HCT116 (cell line): ENCODE data around the gene PIGH. TPM values are rescaled to one million over a fixed set of nuclear protein-coding genes. Genes with fewer than 3 reads are reported as not detected.
"Not testable (repeated sequence)": the region's sequence is repeated elsewhere in the genome, so short reads cannot be mapped to it uniquely, and the experiment has no call there.

Experiments used
- ATAC-seq: fragments of 200-7000 bp; cut with Tn5 transposase; 2 replicates; pipeline ENCODE4 v1.9.1; 2020; ENCODE audit warnings: mild to moderate bottlenecking, moderate library complexity
- BruUV-seq: library from RNA; stranded (reverse); fragments of 400-500 nt; replicated peaks from 2 replicates; lab custom pipeline; 2021; lab: Mats Ljungman, UMichigan
- CTCF ChIA-PET: fragments of 300-600 bp; sonication (Branson Sonifier 250); formaldehyde crosslinking; loops from one replicate; lab custom pipeline; 2021; ENCODE audit warnings: antibody characterized with exemption; lab: Charles Lee
- POLR2A ChIA-PET: fragments of 300-600, 350-600 bp; sonication (Branson Sonifier 250); formaldehyde crosslinking; loops from one replicate; lab custom pipeline; 2021; ENCODE audit warnings: antibody characterized with exemption; lab: Charles Lee
- RAD21 ChIA-PET, 2 experiments: fragments of 300-600 bp; sonication (Branson Sonifier 250); formaldehyde crosslinking; loops; one replicate each; lab custom pipeline; 2023; ENCODE audit warnings: low total read pairs in 2 of 2; ENCODE audit not compliant: uncharacterized antibody in 2 of 2, unreplicated experiment in 2 of 2, low non-redundant PET in 1 of 2; lab: Charles Lee
- DNase-seq: peaks from one replicate; pipeline ENCODE4 v3.0.0-alpha.2; 2010; ENCODE audit warnings: low read depth, low spot score
- H2AFZ ChIP-seq: fragments of 200-600 bp; shearing (Covaris generic), sonication (generic); 2 replicates; pipeline ENCODE4 v1.6.1; 2017; ENCODE audit warnings: low read depth, mixed run types, mixed read lengths, antibody characterized with exemption, low read length; ENCODE audit not compliant: poor library complexity, severe bottlenecking
- H3K27ac ChIP-seq: 2 replicates; pipeline ENCODE4 v1.5.1; 2012; ENCODE audit warnings: low read depth, low read length
- H3K27me3 ChIP-seq: fragments of 200-600 bp; sonication (generic); 2 replicates; pipeline ENCODE4 v1.6.1; 2016; ENCODE audit warnings: mixed run types, low read length, mixed read lengths; ENCODE audit not compliant: insufficient read depth
- H3K36me3 ChIP-seq, 2 experiments: fragments of 200-500 bp in 1 of 2; fragments of 200-600 bp in 1 of 2; sonication (Bioruptor generic) in 1 of 2; sonication (generic) in 1 of 2; 2 replicates each; pipeline versions ENCODE4 v1.5.1 to v1.6.1; 2014 to 2016; ENCODE audit warnings: low read length in 2 of 2, inconsistent platforms in 1 of 2, mixed read lengths in 1 of 2, mixed run types in 1 of 2; ENCODE audit not compliant: insufficient read depth in 2 of 2, control insufficient read depth in 1 of 2
- H3K4me1 ChIP-seq, 2 experiments: fragments of 200-600 bp in 1 of 2; sonication (generic) in 1 of 2; 2 replicates each; pipeline versions ENCODE4 v1.5.1 to v1.6.1; 2012 to 2017; ENCODE audit warnings: low read length in 2 of 2, inconsistent platforms in 1 of 2, mild to moderate bottlenecking in 1 of 2, mixed read lengths in 1 of 2, mixed run types in 1 of 2, moderate library complexity in 1 of 2; ENCODE audit not compliant: insufficient read depth in 2 of 2, control insufficient read depth in 1 of 2
- H3K4me2 ChIP-seq: fragments of 200-600 bp; sonication (generic); 2 replicates; pipeline ENCODE4 v1.6.1; 2017; ENCODE audit warnings: mixed run types, low read length, mixed read lengths
- H3K4me3 ChIP-seq, 2 experiments: fragments of 200-600 bp in 1 of 2; sonication (generic) in 1 of 2; replicated peaks in 1 of 2; 2 replicates each; pipeline ENCODE4 v1.5.1; 2011 to 2016; ENCODE audit warnings: low read length in 2 of 2, control low read depth in 1 of 2, low read depth in 1 of 2, mild to moderate bottlenecking in 1 of 2, mixed read lengths in 1 of 2, mixed run types in 1 of 2
- H3K79me2 ChIP-seq: fragments of 200-600 bp; sonication (generic); 2 replicates; pipeline ENCODE4 v1.6.1; 2017; ENCODE audit warnings: mild to moderate bottlenecking, mixed run types, low read length, moderate library complexity, mixed read lengths; ENCODE audit not compliant: insufficient read depth
- H3K9ac ChIP-seq: fragments of 200-600 bp; sonication (generic); 2 replicates; pipeline ENCODE4 v1.6.1; 2016; ENCODE audit warnings: low read length, mixed read lengths
- H3K9me2 ChIP-seq: fragments of 200-600 bp; sonication (generic), shearing (Covaris generic); 2 replicates; pipeline ENCODE4 v1.6.1; 2017; ENCODE audit warnings: mixed run types, mild to moderate bottlenecking, moderate library complexity; ENCODE audit not compliant: insufficient read depth
- H3K9me3 ChIP-seq, 2 experiments: fragments of 200-500 bp in 1 of 2; fragments of 200-600 bp in 1 of 2; sonication (Bioruptor generic) in 1 of 2; sonication (generic) in 1 of 2; 2 replicates each; pipeline ENCODE4 v1.6.1; 2014 to 2017; ENCODE audit warnings: low read length in 2 of 2, mixed read lengths in 2 of 2, inconsistent platforms in 1 of 2, low read depth in 1 of 2, mild to moderate bottlenecking in 1 of 2, mixed run types in 1 of 2, moderate library complexity in 1 of 2; ENCODE audit not compliant: control insufficient read depth in 1 of 2, insufficient read depth in 1 of 2
- H4K20me1 ChIP-seq: fragments of 200-600 bp; sonication (generic), shearing (Covaris generic); 2 replicates; pipeline ENCODE4 v1.6.1; 2017; ENCODE audit warnings: mixed run types, mild to moderate bottlenecking, moderate library complexity; ENCODE audit not compliant: insufficient read depth
- ATF3 ChIP-seq: IDR thresholded peaks from 2 replicates; pipeline ENCODE4 v1.6.1; 2012
- CBX3 ChIP-seq: IDR thresholded peaks from 2 replicates; pipeline ENCODE4 v1.6.1; 2012; ENCODE audit warnings: low read depth
- CEBPB ChIP-seq: IDR thresholded peaks from 2 replicates; pipeline ENCODE4 v1.6.1; 2012; ENCODE audit warnings: low read depth
- EGR1 ChIP-seq: IDR thresholded peaks from 2 replicates; pipeline ENCODE4 v1.6.1; 2012; ENCODE audit warnings: low read depth
- ELF1 ChIP-seq: IDR thresholded peaks from 2 replicates; pipeline ENCODE4 v1.6.1; 2012; ENCODE audit warnings: low read depth, borderline replicate concordance
- JUND ChIP-seq: IDR thresholded peaks from 2 replicates; pipeline ENCODE4 v1.6.1; 2012
- MAX ChIP-seq: IDR thresholded peaks from 2 replicates; pipeline ENCODE4 v1.6.1; 2012
- POLR2A ChIP-seq: IDR thresholded peaks from 2 replicates; pipeline ENCODE4 v1.7.0; 2011; ENCODE audit warnings: borderline replicate concordance; ENCODE audit not compliant: insufficient read depth, insufficient read length; ENCODE audit errors: extremely low read depth
- POLR2AphosphoS5 ChIP-seq: IDR thresholded peaks from 2 replicates; pipeline ENCODE4 v1.6.1; 2011; ENCODE audit warnings: mild to moderate bottlenecking, low read depth, low read length, moderate library complexity
- RAD21 ChIP-seq: IDR thresholded peaks from 2 replicates; pipeline ENCODE4 v1.6.1; 2012; ENCODE audit warnings: low read depth, mild to moderate bottlenecking
- SIN3A ChIP-seq: IDR thresholded peaks from 2 replicates; pipeline ENCODE4 v1.6.1; 2012; ENCODE audit warnings: low read depth
- SP1 ChIP-seq: IDR thresholded peaks from 2 replicates; pipeline ENCODE4 v1.6.1; 2012; ENCODE audit warnings: low read depth
- SRF ChIP-seq: IDR thresholded peaks from 2 replicates; pipeline ENCODE4 v1.6.1; 2012; ENCODE audit warnings: low read depth
- TCF7L2 ChIP-seq: IDR thresholded peaks from 2 replicates; pipeline ENCODE4 v1.7.0; 2011; ENCODE audit warnings: borderline replicate concordance, inconsistent platforms; ENCODE audit not compliant: insufficient read depth, insufficient read length; ENCODE audit errors: extremely low read depth
- YY1 ChIP-seq: IDR thresholded peaks from 2 replicates; pipeline ENCODE4 v1.6.1; 2011; ENCODE audit warnings: low read length, low read depth, moderate library complexity, mild to moderate bottlenecking; ENCODE audit not compliant: insufficient replicate concordance; ENCODE audit errors: extremely low read depth
- ZNF274 ChIP-seq: fragments of 200-500 bp; sonication (Bioruptor generic); IDR thresholded peaks from 2 replicates; pipeline ENCODE4 v1.6.1; 2014; ENCODE audit warnings: mild to moderate bottlenecking, low read depth, low read length, inconsistent platforms
- intact Hi-C: fragments of 100-400 bp; cut with micrococcal nuclease; formaldehyde crosslinking; loops from 2 replicates; pipeline ENCODE4 v1.10.0; 2022
- total RNA-seq: library from RNA; stranded (reverse); gene quantifications from one replicate; pipeline ENCODE4 v1.2.1, GENCODE V29; 2021; ENCODE audit not compliant: unreplicated experiment
- TF ChIP-seq, protein P1 (sequence below), 3 experiments: fragments of 200-600 bp in 1 of 3; sonication (generic) in 1 of 3; IDR thresholded peaks in 2 of 3; conservative IDR thresholded peaks in 1 of 3; 2 replicates each; pipeline ENCODE4 v1.5.1; 2012 to 2017; ENCODE audit warnings: low read depth in 2 of 3, low read length in 2 of 3, antibody characterized with exemption in 1 of 3, borderline replicate concordance in 1 of 3, control low read depth in 1 of 3, mild to moderate bottlenecking in 1 of 3, mixed read lengths in 1 of 3, mixed run types in 1 of 3, moderate library complexity in 1 of 3; ENCODE audit not compliant: insufficient read depth in 1 of 3

PIGH gene
- total RNA-seq, 1 experiment from 2014 or later: 20.9 TPM

DNA sequence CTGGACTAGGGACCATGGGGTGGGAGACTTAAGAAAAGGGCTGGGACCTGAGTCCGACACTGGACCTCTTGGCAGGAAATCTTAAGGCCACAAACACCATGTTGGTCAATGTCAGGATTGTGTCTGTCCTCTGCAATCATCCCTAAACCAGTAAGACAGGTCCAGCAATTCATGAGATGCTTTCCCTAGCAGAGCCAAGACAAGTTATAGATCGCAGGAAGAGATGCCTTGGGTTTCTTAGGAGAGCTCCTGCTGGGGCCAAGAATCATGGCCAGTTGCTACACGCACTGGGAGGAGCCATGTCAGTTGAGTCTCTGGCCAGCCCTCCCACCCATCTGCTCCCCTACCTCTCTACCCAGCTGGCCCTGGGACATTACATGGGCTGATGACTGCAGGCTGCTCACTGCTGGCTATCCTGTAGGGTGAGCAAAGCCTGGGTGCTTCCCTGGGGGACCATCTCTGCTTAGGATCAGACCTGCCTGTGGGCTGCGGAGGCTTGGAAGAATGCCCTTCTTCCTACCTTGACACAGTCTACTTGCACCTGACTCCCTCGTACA lies 52.8 kb downstream of the PIGH start (continued):
- TF ChIP-seq ATF3 (no peak), SRF (no peak), TCF7L2 (no peak), MAX (no peak), YY1 (no peak), ELF1 (no peak), POLR2AphosphoS5 (no peak), ZNF274 (no peak), EGR1 (no peak), CEBPB (no peak), POLR2A (no peak), RAD21 (no peak), CBX3 (no peak)

DNA sequence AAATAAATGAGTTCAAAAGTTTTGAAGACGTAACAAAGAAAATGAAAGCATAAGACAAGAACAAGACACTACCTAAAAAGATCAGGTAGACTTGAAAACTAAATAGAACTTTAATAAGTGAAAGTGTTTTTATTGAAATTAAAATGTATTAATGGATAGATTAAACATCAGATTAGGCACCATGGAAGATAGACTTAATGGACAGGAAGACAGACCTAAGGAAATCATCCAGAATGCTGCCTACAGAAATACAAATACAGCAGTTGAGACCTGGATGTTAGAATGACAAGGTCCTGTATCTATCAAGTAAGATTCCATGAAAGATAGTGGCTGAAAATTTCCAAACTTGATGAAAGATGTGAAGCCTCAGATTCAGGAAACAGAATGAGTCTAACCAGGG lies 55.5 kb downstream of the PIGH start:
- Histone ChIP-seq H3K36me3 (peaks cover 6 to 25% of the 10 kb centered on the region in 2 experiments; a peak in 2 of 4 replicates), H3K27ac (no peak overlapping the region), H3K9me2 (no peaks in the 10 kb centered on the region), H3K79me2 (no peaks in the 10 kb centered on the region), H3K9me3 (no peaks in the 10 kb centered on the region), H3K9ac (no peak overlapping the region), H3K4me1 (no peaks in the 10 kb centered on the region), H3K4me3 (no peak overlapping the region), H4K20me1 (no peaks in the 10 kb centered on the region), H3K4me2 (no peak overlapping the region), H3K27me3 (no peaks in the 10 kb centered on the region), H2AFZ (no peak overlapping the region)
- ChIA-PET CTCF (no interaction called here), POLR2A (interaction anchor here (1.0 kb wide), 1 partner anchor 13 kb away, joined by 4 read pairs; no protein-coding TSS in a partner anchor), RAD21 (no interaction called here)
- TF ChIP-seq SRF: no peak
- no peak for TF ChIP-seq POLR2AphosphoS5
- no peak for TF ChIP-seq TCF7L2
- no peak for TF ChIP-seq SIN3A
- TF ChIP-seq POLR2A: no peak
- no peak for TF ChIP-seq EGR1
- TF ChIP-seq, protein P1, sequence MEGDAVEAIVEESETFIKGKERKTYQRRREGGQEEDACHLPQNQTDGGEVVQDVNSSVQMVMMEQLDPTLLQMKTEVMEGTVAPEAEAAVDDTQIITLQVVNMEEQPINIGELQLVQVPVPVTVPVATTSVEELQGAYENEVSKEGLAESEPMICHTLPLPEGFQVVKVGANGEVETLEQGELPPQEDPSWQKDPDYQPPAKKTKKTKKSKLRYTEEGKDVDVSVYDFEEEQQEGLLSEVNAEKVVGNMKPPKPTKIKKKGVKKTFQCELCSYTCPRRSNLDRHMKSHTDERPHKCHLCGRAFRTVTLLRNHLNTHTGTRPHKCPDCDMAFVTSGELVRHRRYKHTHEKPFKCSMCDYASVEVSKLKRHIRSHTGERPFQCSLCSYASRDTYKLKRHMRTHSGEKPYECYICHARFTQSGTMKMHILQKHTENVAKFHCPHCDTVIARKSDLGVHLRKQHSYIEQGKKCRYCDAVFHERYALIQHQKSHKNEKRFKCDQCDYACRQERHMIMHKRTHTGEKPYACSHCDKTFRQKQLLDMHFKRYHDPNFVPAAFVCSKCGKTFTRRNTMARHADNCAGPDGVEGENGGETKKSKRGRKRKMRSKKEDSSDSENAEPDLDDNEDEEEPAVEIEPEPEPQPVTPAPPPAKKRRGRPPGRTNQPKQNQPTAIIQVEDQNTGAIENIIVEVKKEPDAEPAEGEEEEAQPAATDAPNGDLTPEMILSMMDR (IDR thresholded peaks at IDR 0.05 in 2 of 3, conservative IDR thresholded peaks at IDR 0.05 in 1 of 3; ENCODE audit: borderline replicate concordance in 1 of 3, insufficient read depth in 1 of 3, low read depth in 2 of 3, low read length in 2 of 3): no peak
- TF ChIP-seq JUND: no peak
- no peak for TF ChIP-seq SP1
- BruUV-seq: no TSS peak
- no peak for DNase-seq
- ATAC-seq: no peak
- intact Hi-C loops: no loop called here

DNA sequence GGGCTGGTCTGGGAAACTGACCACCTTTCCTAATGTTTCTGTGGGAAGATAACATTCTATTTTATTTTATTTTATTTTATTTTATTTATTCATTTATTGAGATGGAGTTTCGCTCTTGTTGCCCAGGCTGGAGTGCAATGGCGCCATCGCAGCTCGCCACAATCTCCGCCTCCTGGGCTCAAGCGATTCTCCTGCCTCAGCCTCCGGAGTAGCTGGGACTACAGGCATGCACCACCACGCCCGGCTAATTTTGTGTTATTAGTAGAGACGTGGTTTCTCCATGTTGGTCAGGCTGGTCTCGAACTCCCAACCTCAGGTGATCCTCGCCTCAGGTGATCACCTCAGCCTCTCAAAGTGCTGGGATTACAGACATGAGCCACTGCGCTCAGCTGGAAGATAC lies 57.4 kb downstream of the PIGH start:
- H3K27me3 ChIP-seq, ATAC-seq, H3K79me2 ChIP-seq, H3K9ac ChIP-seq, H3K9me2 ChIP-seq, BruUV-seq, POLR2A ChIA-PET, intact Hi-C loops, H3K4me2 ChIP-seq, H3K4me1 ChIP-seq, H3K9me3 ChIP-seq, H3K27ac ChIP-seq, RAD21 ChIA-PET, H2AFZ ChIP-seq, H4K20me1 ChIP-seq, DNase-seq, H3K4me3 ChIP-seq: not testable (repeated sequence)
- CTCF ChIA-PET: interaction anchor here (1.7 kb wide), 1 partner anchor 16 kb away, joined by 9 read pairs; no protein-coding TSS in a partner anchor
- H3K36me3 ChIP-seq: peaks cover 6 to 25% of the 10 kb centered on the region in 2 experiments; a peak in 2 of 4 replicates
